HUES64 (cell line): ENCODE data around the gene SULT4A1. TPM values are rescaled to one million over a fixed set of nuclear protein-coding genes. Genes with fewer than 3 reads are reported as not detected.
"Not testable (repeated sequence)": the region's sequence is repeated elsewhere in the genome, so short reads cannot be mapped to it uniquely, and the experiment has no call there.

Source experiments
- H3K27ac ChIP-seq: 2 replicates; pipeline ENCODE4 v1.7.0; 2013; ENCODE audit warnings: low read depth, low read length, inconsistent platforms
- H3K27me3 ChIP-seq: 2 replicates; pipeline ENCODE4 v1.6.1; 2013; ENCODE audit warnings: mild to moderate bottlenecking, low read length; ENCODE audit not compliant: insufficient read depth
- H3K36me3 ChIP-seq: 2 replicates; pipeline ENCODE4 v1.6.1; 2013; ENCODE audit warnings: mild to moderate bottlenecking, low read length; ENCODE audit not compliant: insufficient read depth
- H3K4me1 ChIP-seq: 2 replicates; pipeline ENCODE4 v1.6.1; 2013; ENCODE audit warnings: mild to moderate bottlenecking, low read length, moderate library complexity; ENCODE audit not compliant: insufficient read depth
- H3K4me3 ChIP-seq: 2 replicates; pipeline ENCODE4 v1.5.1; 2013; ENCODE audit warnings: mild to moderate bottlenecking, low read length, moderate library complexity
- H3K9ac ChIP-seq: 2 replicates; pipeline ENCODE4 v1.6.1; 2013; ENCODE audit warnings: mild to moderate bottlenecking, low read depth, low read length
- H3K9me3 ChIP-seq: 2 replicates; pipeline ENCODE4 v1.6.1; 2013; ENCODE audit warnings: low read depth, low read length; ENCODE audit not compliant: insufficient read depth
- WGBS: fragments of 150-250, 120-280 bp; methylation state at CpG from one replicate; pipeline ENCODE4 v1.1.7; 2013; ENCODE audit warnings: missing lambda C conversion rate; 5-methylcytosine and 5-hydroxymethylcytosine counted together
- polyA plus RNA-seq, 2 experiments: library from polyadenylated mRNA; stranded (reverse); fragments of 50-300 nt; gene quantifications; one replicate each; pipeline ENCODE4 v1.2.3, GENCODE V29; 2013

The SULT4A1 gene
- 4.2 TPM for polyA plus RNA-seq (2013, experiment 1 of 2)
- 5.7 TPM for polyA plus RNA-seq (2013, experiment 2 of 2)

- H3K4me1 ChIP-seq = peaks cover 14% of the 10 kb centered on the region; the same call in 1 of the 2 replicates
- 4% methylated on average over 121 of the region's 121 CpGs for WGBS
- peak within 1 kb of the TSS; percentile 71 for H3K4me3 ChIP-seq
- H3K27me3 ChIP-seq = peaks cover 3% of the 10 kb centered on the region; the same call in 1 of the 2 replicates
- peak within 1 kb of the TSS; percentile 72 for H3K9ac ChIP-seq
- H3K27ac ChIP-seq = no peak within 1 kb of the TSS; the same call in 1 of the 2 replicates
- H3K36me3 ChIP-seq = no peaks in the 10 kb centered on the region
- H3K9me3 ChIP-seq = no peaks in the 10 kb centered on the region; the same call in 1 of the 2 replicates
These were observed at the start of gene SULT4A1 for GRCh38 chr22:43862074-43862881. Gene SULT4A1, minus strand, starts transcription at chr22:43862513. Its CDS starts 131 bp downstream, at chr22:43862382.

GRCh38 chr22:43911351-43911750 is 49.0 kb upstream of the SULT4A1 start:
- Histone ChIP-seq H3K27me3 (peaks cover 4% of the 10 kb centered on the region), H3K4me3 (no peak overlapping the region), H3K27ac (no peak overlapping the region), H3K9me3 (0 out of 2 replicates have a peak, but pooled peaks cover 2% of the 10 kb centered on the region), H3K9ac (no peak overlapping the region), H3K36me3 (no peaks in the 10 kb centered on the region), H3K4me1 (no peaks in the 10 kb centered on the region)
- WGBS = 68% methylated on average over 4 of the region's 4 CpGs

GRCh38 chr22:43910178-43910695 is 47.9 kb upstream of the SULT4A1 start:
- H3K4me1 ChIP-seq = no peaks in the 10 kb centered on the region
- 69% methylated on average over 6 of the region's 6 CpGs for WGBS
- H3K9me3 ChIP-seq = no peaks in the 10 kb centered on the region
- no peak overlapping the region for H3K9ac ChIP-seq
- no peak overlapping the region for H3K4me3 ChIP-seq
- H3K36me3 ChIP-seq = no peaks in the 10 kb centered on the region
- no peak overlapping the region for H3K27ac ChIP-seq
- H3K27me3 ChIP-seq = peaks cover 4% of the 10 kb centered on the region

GRCh38 chr22:43909708-43910107 is 47.4 kb upstream of the SULT4A1 start:
- Histone ChIP-seq H3K4me1 (no peaks in the 10 kb centered on the region), H3K36me3 (no peaks in the 10 kb centered on the region), H3K4me3 (no peak overlapping the region), H3K9me3 (no peaks in the 10 kb centered on the region), H3K9ac (no peak overlapping the region), H3K27me3 (peaks cover 4% of the 10 kb centered on the region), H3K27ac (no peak overlapping the region)
- 91% methylated on average over 1 of the region's 1 CpG for WGBS

GRCh38 chr22:43905681-43906080 is 43.4 kb upstream of the SULT4A1 start:
- no peaks in the 10 kb centered on the region for H3K9me3 ChIP-seq
- H3K4me1 ChIP-seq = no peaks in the 10 kb centered on the region
- 86% methylated on average over 7 of the region's 7 CpGs for WGBS
- H3K27ac ChIP-seq = no peak overlapping the region
- no peak overlapping the region for H3K9ac ChIP-seq
- H3K27me3 ChIP-seq = peaks cover 2% of the 10 kb centered on the region; the same call in 1 of the 2 replicates
- H3K4me3 ChIP-seq = no peak overlapping the region
- no peaks in the 10 kb centered on the region for H3K36me3 ChIP-seq

- H3K36me3 ChIP-seq, H3K27ac ChIP-seq, H3K9ac ChIP-seq, H3K4me1 ChIP-seq, H3K27me3 ChIP-seq, H3K4me3 ChIP-seq, H3K9me3 ChIP-seq: not testable (repeated sequence)
- WGBS = 43% methylated on average over 8 of the region's 12 CpGs
These were observed 42.1 kb upstream of the SULT4A1 start for GRCh38 chr22:43904412-43904811.

GRCh38 chr22:43903033-43903432 is 40.7 kb upstream of the SULT4A1 start:
- WGBS = 84% methylated on average over 11 of the region's 12 CpGs
- not testable (repeated sequence) for H3K27ac ChIP-seq, H3K9ac ChIP-seq

GRCh38 chr22:43901976-43902643 is 39.8 kb upstream of the SULT4A1 start:
- H3K4me1 ChIP-seq = no peaks in the 10 kb centered on the region
- WGBS = 65% methylated on average over 5 of the region's 5 CpGs
- no peaks in the 10 kb centered on the region for H3K36me3 ChIP-seq
- H3K9ac ChIP-seq = no peak overlapping the region
- no peaks in the 10 kb centered on the region for H3K27me3 ChIP-seq
- H3K9me3 ChIP-seq = no peaks in the 10 kb centered on the region
- no peak overlapping the region for H3K27ac ChIP-seq
- no peak overlapping the region for H3K4me3 ChIP-seq

More at GRCh38 chr22:43903033-43903432, 40.7 kb upstream of the SULT4A1 start:
- not testable (repeated sequence) for H3K4me1 ChIP-seq, H3K27me3 ChIP-seq, H3K36me3 ChIP-seq, H3K9me3 ChIP-seq, H3K4me3 ChIP-seq

GRCh38 chr22:43900206-43900605 is 37.9 kb upstream of the SULT4A1 start:
- no peak overlapping the region for H3K9ac ChIP-seq
- no peak overlapping the region for H3K27ac ChIP-seq
- H3K36me3 ChIP-seq = no peaks in the 10 kb centered on the region
- 71% methylated on average over 7 of the region's 7 CpGs for WGBS
- no peaks in the 10 kb centered on the region for H3K27me3 ChIP-seq
- no peaks in the 10 kb centered on the region for H3K4me1 ChIP-seq
- H3K4me3 ChIP-seq = no peak overlapping the region
- H3K9me3 ChIP-seq = no peaks in the 10 kb centered on the region

GRCh38 chr22:43897751-43898261 is 35.5 kb upstream of the SULT4A1 start:
- Histone ChIP-seq H3K36me3 (no peaks in the 10 kb centered on the region), H3K9me3 (no peaks in the 10 kb centered on the region), H3K27ac (no peak overlapping the region), H3K4me1 (no peaks in the 10 kb centered on the region), H3K9ac (no peak overlapping the region), H3K27me3 (peaks cover 11% of the 10 kb centered on the region; the same call in 1 of the 2 replicates), H3K4me3 (no peak overlapping the region)
- whole genome bisulfite sequencing = 86% methylated on average over 12 of the region's 12 CpGs
